HG02588 (cell line): ENCODE measurements around the gene TECRL.

ENCODE experiments used
- ATAC-seq: cut with Tn5 transposase; IDR thresholded peaks from one replicate; pipeline ENCODE4 v1.9.1; 2021; ENCODE audit warnings: mild to moderate bottlenecking, moderate library complexity; ENCODE audit not compliant: unreplicated experiment

Gene TECRL

GRCh38 chr4:64330143-64330542 lies 79.1 kb downstream of the TECRL start:
- no peak for ATAC-seq

DNA sequence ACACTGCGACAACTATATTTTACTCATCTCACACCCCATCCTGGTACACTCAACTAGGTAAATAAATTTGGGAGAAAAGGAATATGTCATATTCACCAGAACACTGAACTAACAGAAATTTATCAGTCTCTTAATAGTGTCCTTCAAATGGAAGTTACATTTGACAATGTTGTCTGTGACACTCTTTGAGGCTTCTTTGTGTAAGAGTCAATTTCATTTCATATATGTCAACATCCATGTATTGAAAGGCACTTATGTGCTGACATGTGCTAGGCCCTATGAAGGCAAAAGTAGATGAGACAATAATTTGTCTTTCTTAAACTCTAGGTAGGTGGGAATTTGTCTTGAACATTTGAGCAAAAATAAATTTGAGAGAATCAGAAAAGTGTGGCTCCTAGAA lies 82.0 kb downstream of the TECRL start:
- ATAC-seq, result no peak

- ATAC-seq, result no peak
Measured at GRCh38 chr4:64326507-64326906, 82.7 kb downstream of the TECRL start.

DNA sequence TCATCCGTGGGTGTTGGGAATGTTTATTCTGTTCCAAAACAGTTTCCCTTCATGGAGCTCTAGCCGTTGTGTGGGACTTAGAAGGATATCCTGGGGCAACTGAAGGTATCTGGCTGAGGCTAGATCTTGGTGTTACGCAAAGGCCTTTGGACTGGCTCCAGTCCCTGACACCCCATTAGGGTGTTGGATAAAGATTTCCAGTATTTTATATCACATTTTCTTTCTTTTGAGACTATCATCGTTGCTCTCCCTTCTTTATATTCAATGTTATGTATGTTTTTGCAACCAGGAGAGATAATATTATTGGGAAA lies 103.0 kb downstream of the TECRL start:
- ATAC-seq, result no peak

- peak; percentile 47 for ATAC-seq
Measured at GRCh38 chr4:64305565-64306254, 103.5 kb downstream of the TECRL start.

DNA sequence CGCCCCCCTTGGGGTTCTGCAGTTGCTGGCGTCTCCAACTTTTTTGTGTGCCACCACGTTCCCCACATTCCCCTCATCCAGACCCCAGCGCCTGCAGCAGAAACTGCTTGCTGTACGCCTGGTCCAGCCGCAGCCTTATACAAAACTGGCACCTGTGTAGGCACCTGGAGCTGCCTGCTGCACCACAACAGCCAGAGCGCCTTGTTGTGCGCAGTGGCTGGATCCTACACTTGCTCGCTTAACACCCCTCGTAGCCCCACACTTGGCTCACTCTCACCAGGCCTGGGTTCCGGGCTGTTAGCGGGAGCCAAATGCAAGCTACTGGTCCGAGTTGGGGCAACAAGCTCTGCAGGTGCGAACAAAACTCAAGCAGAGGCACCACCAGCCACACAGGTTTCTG lies 136.8 kb downstream of the TECRL start:
- ATAC-seq, result no peak

GRCh38 chr4:64271601-64272081 lies 137.6 kb downstream of the TECRL start:
- no peak for ATAC-seq

DNA sequence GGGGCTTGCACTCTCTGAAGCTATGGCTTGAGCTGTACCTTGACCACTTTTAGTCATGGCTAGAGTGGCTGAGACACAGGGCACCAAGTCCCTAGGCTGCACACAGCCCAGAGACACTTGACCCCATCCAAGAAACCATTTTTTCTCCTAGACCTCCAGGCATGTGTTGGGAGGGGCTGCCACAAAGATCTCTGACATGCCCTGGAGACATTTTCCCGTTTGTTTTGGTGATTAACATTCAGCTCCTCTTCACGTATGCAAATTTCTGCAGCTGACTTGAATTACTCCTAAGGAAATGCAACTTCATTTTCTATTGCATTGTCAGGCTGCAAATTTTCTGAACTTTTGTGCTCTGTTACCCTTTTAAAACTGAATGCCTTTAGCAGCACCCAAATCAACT lies 142.6 kb downstream of the TECRL start:
- ATAC-seq, result no peak

- no peak for ATAC-seq
Measured at GRCh38 chr4:64266263-64266662, 143.0 kb downstream of the TECRL start.

GRCh38 chr4:64251781-64252180 lies 157.5 kb downstream of the TECRL start:
- ATAC-seq, result no peak

- ATAC-seq, result no peak
Measured at GRCh38 chr4:64250488-64250887, 158.8 kb downstream of the TECRL start.

DNA sequence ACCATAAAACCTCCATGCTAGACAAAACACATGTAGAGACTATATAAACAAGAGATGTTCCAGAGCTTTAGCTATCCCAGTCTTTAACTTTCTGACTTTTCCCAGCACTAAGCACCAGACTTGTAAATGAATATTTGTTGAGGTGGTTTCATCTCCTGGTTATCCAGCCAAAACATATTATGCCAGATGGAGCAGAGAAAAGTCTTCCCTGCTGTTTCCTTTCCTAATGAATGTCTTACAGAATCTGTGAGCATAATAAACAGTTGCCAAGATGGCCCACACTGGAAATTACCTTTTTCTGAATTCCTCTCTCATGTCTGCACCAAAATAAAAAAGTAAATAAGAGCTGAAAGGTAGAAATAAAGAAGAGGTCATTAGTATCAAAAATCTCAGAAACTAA lies 159.2 kb downstream of the TECRL start:
- ATAC-seq, result no peak

GRCh38 chr4:64248186-64248585 lies 161.1 kb downstream of the TECRL start:
- no peak for ATAC-seq

DNA sequence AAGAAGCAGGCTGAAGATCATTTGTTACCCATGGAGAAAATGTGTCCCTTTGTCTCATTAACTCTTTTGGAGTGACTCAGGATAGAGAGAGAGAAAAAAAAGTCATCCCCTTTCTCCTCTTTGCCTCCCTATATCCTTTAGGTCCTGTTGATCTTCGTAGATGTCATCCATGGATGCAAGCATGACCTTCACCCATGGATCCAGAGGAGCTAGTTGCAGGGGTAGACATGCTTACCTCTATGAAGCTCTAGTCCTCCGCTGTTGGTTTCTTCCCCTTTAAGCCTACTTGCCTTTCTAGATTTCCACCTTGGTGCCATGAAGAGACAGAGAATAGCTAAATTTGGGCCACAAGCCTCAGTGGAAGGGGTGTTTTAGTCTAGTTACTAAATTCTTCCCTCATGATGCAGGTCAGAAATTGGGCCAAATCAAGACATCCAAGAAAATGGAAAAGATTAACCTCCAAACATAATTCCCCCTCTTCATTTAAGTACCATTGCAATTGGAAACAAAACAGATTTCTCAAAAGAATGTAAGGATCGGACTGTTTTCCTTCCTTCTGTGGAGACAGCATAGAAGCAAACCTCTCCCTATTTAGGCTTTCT lies 178.4 kb downstream of the TECRL start:
- ATAC-seq, result no peak
